Measurements from ENCODE around the gene UBE2H. TPM values are rescaled to one million over a fixed set of nuclear protein-coding genes. Genes with fewer than 3 reads are reported as not detected.
A peak's percentile ranks its signal among the peaks of the same experiment; 100 is the strongest.
"Not testable (repeated sequence)": the region's sequence is repeated elsewhere in the genome, so short reads cannot be mapped to it uniquely, and the experiment has no call there.

The UBE2H gene
- 37.4 and 40.5 TPM in 2 replicates for total RNA-seq (2014; rRNA removed; shearing (Covaris generic))
- 71.1 and 85.0 TPM in 2 replicates for polyA plus RNA-seq (2015; cell fraction: cytosol; rRNA removed)
- 43.6 and 48.0 TPM in 2 replicates for polyA plus RNA-seq (2015; cell fraction: nucleus; rRNA removed)

DNA sequence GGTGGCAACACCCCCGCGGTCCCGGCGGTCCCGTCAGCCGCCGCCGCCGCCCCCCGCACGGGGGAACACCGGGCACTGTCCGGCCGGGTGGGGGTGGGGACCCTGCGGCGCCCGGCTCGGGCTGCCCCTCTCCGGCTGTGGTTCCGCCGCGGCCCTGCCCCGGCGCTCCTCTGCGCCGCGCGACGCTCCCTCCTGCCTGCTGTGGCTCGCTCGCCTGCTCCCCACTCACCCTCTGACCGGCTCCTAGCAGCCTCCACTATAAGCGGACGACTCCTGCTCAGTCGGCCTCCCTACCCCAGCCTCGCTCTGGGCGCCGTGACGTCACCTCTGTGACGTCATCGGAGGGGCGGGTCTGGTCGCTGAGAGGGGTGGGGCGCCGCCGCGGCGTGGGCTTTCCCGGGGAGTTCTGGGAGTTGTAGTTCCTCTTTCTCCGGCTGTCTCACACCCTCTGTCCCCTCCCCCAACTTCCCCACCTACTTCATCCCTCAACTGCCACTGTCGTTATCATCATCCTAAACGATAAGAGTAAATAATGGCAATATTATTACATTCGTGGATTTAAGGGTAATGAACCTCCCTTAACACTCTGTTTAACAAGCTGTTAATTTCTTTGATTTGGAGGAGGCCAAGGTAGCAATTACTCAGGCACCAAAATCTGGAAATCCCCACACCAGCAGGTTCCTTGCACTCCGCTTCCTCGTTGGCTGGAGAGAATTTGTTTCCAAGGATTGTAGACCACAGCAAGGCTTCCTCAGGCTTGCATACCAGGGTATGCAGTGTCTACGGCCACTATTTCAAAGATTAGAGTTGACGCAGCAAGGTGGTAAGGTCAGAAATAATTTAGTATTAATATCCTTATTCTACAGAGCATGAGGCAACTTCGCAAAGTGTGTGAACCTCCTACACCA, at the start of gene UBE2H:
UBE2H (minus strand) TSS at position 308 of the 908 bp plus-strand sequence. CDS start 405 bp downstream, outside the sequence.
- peak; percentile 93 for DNase-seq (ENCODE audit: low read depth, low spot score)
- in situ Hi-C loops (cut with HindIII; ENCODE audit: low pct_unique_long_range_greater_than_20kb, low sequenced_read_pairs): no loop called here

DNA sequence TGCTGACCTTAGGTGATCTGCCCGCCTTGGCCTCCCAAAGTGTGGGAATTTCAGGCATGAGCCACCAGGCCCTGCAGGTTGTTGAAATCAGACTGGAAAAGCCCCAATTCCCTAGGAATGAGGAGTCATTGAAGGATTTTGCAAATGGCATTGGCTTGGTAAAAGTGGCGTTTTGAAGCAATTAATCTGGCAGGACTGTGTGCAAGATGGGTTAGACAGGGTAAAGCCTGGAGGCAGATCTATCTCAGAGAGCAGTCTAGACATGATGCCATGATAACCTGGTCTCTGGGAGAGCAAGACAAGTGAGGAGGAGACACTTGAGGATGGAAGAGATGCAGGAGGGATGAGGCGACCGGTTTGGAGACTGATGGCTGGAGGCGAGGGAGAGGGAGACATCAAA, 45.7 kb upstream of the UBE2H start:
- DNase-seq (ENCODE audit: low read depth, low spot score): no peak
- in situ Hi-C loops (cut with HindIII; ENCODE audit: low pct_unique_long_range_greater_than_20kb, low sequenced_read_pairs): no loop called here

DNA sequence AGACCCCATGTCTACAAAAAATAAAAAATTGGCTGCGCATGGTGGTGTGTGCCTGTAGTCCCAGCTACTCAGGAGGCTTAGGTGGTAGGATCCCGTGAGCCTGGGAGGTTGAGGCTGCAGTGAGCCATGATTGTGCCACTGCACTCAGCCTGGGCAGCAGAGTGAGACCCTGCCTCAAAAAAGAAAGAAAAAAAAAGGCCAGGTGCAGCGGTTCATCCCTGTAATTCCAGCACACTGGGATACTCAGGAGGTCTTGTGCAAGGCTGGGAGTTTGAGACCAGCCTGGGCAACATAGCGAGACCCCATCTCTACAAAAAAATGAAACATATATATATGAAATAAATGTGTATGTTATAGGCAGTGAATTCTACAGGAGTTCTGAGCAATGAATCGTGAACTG, 44.5 kb upstream of the UBE2H start:
- DNase-seq (ENCODE audit: low read depth, low spot score): no peak
- in situ Hi-C loops (cut with HindIII; ENCODE audit: low pct_unique_long_range_greater_than_20kb, low sequenced_read_pairs): no loop called here

DNA sequence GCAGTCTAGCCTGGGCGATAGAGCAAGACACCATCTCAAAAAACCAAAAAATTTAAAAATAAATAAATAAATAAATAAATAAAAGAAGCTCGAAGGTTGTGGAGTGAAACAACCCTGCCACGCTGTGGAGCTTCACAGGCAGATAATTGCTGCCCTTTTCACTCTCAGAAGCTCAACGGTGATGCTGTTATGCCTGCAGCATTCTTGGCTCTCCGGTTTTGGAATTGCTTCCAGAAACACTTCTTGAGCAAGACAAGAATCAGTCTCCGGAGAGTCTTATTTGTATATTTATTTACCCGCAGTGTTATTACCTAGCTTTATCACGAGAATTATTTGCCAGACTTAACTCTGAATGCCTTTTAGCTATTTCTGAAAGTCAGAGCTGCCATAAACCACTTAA, 40.5 kb upstream of the UBE2H start:
- in situ Hi-C loops (cut with HindIII; ENCODE audit: low pct_unique_long_range_greater_than_20kb, low sequenced_read_pairs): no loop called here
- peak; percentile 31 for DNase-seq (ENCODE audit: low read depth, low spot score)

DNA sequence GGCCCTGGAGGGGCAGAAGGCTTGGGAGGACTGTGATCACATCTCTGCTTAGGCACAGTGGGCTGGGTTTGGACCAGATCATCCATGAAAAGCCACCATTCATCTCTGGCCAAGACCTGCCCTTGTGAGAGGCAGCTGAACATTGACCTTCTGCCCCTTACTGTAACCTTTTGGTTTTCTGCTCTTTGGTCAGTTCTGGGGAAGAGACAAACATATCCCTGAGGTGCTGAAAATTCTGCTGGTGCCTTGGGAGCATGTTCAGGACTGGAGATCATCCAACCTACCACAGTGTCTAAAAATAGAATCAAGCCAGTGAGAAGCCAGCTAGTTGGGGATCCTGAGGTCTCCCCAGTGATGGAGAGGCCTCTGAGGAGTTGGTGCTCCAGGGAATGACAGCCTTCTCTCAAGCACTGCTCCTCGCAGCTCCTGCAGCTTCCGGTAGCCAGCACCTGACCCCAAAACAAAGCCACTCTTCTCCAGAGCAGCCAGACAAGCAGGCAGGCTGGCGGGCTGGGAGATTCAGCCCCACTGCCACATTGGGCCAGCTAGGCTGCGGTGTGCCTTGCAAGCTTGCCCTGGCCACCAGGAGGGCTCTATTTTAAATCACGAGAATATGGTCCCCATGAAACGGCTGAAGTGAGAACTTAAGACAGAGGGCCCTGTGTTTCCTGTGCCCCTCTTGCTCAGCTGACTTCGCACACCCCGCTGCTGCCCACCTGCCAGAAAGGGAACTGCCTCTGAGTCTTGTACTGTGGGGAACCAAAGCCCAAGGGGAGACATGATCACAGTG, 37.8 kb upstream of the UBE2H start:
- peak; percentile 96 for DNase-seq (ENCODE audit: low read depth, low spot score)

DNA sequence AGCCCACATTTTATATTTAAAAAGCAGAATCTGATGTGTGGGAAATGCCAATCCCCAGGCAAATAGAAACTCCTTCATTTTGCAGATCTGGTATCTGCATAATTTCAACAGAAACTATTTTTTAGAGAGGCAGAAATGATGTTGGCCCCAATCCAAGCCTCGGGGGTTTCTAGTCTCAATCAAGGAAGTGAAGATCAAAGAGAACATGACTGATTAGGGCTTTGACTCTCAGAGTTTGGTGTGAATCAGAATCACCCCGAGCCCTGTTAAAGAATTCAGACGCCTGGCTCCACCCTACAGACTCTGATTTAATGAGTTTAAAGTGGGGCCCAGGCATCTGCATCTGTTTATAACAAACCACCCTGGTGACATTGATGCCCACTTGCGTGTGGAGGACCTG, 36.7 kb upstream of the UBE2H start:
- in situ Hi-C loops (cut with HindIII; ENCODE audit: low pct_unique_long_range_greater_than_20kb, low sequenced_read_pairs): no loop called here
- peak; percentile 56 for DNase-seq (ENCODE audit: low read depth, low spot score)

More for the DNA sequence above, 37.8 kb upstream of the UBE2H start:
- in situ Hi-C loops (cut with HindIII; ENCODE audit: low pct_unique_long_range_greater_than_20kb, low sequenced_read_pairs): no loop called here

DNA sequence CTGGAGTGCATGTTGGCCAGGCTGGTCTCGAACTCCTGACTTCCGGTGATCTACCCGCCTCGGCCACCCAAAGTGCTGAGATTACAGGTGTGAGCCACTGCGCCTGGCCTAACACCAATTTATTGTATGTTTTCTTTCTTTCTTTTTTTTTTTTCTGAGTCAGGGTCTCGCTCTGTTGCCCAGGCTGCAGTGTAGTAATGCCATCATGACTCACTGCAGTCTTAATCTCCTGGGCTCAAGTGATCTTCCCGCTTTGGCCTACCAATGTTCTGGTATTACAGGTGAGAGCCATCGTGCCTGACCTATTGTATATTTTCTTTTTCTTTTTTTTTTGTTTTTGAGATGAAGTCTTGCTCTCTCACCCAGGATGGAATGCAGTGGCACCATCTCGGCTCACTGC, 33.8 kb upstream of the UBE2H start:
- in situ Hi-C loops (cut with HindIII; ENCODE audit: low pct_unique_long_range_greater_than_20kb, low sequenced_read_pairs): no loop called here
- no peak for DNase-seq (ENCODE audit: low read depth, low spot score)

DNA sequence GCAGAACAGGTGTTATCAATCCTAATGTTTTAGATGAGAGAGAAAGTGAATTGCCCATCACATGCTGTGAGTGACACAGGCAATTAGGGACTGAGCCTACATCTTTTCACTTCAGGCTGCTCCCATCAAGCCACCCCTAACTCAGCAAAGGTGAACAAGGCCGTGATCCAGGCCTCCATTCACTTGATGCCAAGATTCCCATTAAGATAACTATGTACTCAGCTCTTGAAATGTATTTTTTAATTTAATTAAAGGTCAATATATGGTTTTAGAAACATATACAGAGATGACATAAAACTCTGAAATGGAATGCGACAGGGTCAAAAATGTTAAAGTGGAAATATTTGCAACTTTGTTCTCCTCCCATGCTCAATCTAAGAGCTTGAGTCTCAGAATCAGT, 27.9 kb upstream of the UBE2H start:
- no peak for DNase-seq (ENCODE audit: low read depth, low spot score)
- in situ Hi-C loops (cut with HindIII; ENCODE audit: low pct_unique_long_range_greater_than_20kb, low sequenced_read_pairs): no loop called here

DNA sequence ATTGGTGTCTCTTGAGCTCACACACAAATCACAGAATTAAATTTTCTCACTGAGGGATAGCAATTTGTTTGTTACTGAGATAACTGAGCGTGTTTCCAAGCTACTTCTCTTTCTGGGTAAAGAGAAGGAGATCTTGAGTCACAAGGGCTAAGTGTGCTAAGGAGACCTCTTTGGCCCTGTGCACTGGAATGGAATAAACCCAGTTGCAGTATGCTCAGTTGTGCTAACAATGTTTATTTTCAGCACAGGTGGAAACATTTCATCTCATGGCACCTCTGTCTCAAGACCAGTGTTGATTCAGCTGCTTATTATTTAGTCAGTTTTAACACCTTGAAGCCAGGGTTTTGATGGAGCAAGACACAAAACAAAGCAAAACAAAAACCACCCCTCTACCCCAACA, 22.5 kb upstream of the UBE2H start:
- in situ Hi-C loops (cut with HindIII; ENCODE audit: low pct_unique_long_range_greater_than_20kb, low sequenced_read_pairs): no loop called here
- DNase-seq (ENCODE audit: low read depth, low spot score): no peak

DNA sequence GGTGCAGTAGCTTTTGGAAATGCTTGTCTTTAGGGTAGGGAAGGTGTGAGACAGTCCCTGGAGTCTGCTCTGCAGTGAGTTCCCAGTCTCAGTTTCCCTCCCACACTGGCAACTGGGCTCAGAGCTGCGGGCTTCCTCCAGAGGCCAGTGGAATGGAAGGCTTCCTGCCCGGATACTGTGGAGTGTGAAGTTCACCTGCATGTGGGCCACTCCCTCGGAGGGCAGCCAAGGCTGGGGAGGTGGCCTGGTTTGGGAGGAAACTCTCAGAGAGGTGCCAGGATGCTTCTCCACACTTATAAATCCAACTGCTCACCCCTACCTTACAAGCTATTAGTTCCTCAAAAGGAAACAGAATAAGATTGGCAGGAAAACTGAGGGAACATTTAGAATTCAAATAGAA, 18.1 kb upstream of the UBE2H start:
- in situ Hi-C loops (cut with HindIII; ENCODE audit: low pct_unique_long_range_greater_than_20kb, low sequenced_read_pairs): no loop called here

DNA sequence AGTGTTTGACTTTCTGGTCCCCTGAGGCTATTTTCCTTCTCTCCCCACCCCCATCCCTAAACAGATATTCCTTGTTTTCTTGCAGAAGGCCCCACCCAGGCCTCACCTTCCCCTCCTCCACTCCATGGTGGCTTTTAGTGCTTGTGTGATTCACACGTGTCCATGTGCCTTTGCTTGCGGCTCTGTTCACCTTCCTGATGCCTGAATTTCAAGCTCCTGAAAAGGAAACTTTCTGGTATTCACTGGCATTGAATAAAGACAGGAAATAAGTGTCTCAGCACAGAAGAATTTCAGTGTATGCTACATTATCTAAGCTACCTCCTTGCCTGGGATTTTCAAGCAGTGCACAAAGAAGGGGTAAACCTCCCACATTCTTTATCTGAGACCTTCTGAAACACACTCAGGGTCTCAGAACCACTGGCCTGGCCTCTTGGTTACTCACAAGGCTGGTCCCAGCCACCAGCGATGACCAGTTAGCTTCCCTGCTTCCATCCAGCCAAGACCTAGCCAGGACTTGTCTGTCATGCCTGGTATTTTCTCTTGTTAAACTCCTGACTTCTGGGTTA, 17.2 kb upstream of the UBE2H start:
- in situ Hi-C loops (cut with HindIII; ENCODE audit: low pct_unique_long_range_greater_than_20kb, low sequenced_read_pairs): no loop called here
- DNase-seq (ENCODE audit: low read depth, low spot score): peak; percentile 95

More for the DNA sequence above, 18.1 kb upstream of the UBE2H start:
- DNase-seq (ENCODE audit: low read depth, low spot score): no peak

DNA sequence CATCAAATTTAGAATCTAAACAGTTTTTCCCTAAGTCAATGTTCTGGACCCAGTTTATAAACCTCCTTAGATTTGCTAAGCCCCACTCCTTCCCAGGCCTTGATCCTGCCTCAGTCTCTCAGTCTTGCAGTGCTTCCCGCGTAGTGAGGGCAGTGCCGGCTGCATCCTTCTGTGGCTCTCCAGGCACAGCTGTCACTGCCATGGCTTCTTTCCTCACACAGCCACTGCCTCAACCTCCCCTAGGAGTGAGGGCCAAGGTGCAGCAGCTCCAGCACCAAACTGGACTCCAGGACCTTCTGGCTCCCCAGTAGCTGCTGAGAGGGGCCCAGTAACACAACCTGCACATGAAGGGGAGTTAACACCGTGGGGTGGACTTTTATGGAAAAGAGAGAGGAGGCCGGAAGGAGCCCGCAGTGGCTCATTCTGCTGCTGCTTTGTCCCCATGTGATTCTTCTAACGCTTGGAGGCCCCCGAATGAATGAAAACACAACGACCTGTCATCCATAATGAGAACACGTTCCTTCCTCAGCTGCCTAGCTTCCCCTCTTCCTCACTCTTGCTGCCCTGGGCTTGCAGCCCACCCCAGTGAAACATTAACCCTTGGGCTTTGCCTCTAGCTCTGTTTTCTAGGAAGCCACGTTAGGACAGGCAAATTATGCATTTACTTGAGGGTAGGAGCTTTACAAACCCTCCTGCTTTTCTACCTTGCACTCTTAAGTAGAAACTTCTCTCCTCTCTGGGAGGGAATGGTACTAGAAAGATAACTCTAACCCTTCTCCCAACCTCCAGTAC, 16.0 kb upstream of the UBE2H start:
- no peak for DNase-seq (ENCODE audit: low read depth, low spot score)
- in situ Hi-C loops (cut with HindIII; ENCODE audit: low pct_unique_long_range_greater_than_20kb, low sequenced_read_pairs): no loop called here

DNA sequence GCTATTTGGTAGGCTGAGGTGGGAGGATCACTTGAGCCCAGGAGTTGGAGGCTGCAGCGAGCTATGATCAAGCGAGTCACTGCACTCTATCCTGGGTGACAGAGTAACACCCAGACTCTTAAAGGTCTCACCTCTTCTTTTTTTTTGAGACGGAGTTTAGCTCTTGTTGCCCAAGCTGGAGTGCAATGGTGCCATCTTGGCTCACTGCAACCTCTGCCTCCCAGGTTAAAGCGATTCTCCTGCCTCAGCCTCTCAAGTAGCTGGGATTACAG, 7.4 kb upstream of the UBE2H start:
- in situ Hi-C loops (cut with HindIII; ENCODE audit: low pct_unique_long_range_greater_than_20kb, low sequenced_read_pairs): not testable (repeated sequence)

DNA sequence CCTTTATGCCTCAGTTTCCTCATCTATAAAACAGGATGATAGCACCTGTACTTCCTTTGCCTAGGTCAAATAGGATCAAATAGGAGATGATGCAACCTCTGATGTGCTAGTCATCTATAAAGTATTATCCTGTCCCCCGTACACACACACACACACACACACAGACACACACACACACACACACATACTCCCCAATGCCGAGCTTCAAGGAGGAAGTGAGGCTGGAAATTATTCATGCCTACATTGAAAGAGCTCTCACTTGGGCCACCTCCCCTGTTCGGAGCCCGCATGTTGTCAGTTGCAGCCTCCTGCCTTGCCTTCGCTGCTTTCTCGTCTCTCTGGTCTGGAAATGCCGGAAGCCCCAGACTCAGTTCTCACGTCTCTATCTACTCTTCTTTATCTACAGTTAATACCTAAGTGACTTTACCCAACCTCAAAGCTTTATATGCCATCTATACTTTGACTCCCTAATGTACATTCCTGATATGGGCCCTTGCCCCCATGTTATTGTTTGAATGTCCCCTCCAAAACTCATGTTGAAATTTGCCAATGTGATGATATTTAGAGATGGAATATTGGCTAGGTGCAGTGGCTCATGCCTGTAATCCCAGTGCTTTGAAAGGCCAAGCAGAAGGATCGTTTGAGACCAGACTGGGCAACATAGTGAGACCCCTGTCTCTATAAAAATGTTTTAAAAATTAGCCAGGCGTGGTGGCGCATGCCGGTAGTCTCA, 6.9 kb upstream of the UBE2H start:
- in situ Hi-C loops (cut with HindIII; ENCODE audit: low pct_unique_long_range_greater_than_20kb, low sequenced_read_pairs): no loop called here
- no peak for DNase-seq (ENCODE audit: low read depth, low spot score)

More for the DNA sequence above, 7.4 kb upstream of the UBE2H start:
- DNase-seq (ENCODE audit: low read depth, low spot score): not testable (repeated sequence)

DNA sequence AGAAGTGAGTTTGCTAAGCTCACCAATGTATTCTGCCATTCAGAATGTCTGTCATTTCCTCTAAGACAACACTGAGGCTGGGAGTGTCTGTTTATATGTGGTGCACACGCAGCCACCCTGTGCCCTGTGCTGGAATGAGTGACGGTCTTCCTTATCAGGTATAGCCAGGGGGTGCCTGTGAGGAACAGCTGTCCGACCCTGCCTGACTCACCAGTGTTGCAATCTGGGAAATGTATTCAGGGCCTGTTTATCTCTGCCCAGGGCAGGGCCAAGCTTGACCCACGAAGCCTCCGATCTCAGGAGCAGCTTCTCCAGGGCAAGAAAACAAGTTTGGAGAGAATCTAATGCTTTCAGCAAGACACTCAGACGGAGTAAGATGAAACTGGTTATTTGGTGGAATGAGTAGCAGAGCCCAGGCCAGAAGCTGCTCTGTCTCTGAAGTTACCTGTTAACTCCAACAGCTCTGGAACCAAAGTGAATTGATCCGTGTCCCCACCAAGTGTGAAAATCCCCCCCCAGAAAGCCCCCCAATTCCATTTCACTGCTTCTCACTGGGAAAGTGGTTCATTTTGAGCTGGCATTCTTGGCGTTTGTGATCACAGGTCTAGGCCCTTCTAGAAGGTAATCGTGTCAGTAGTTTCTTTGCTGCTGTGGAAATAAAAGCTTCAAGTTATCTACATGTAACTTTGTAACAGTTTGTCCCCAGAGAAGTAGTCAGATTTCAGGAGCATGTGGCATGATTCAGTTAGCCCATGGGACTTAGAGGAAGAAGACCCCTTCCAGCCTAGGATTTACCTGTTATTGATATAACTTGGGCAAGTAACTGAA, 6.1 kb upstream of the UBE2H start:
- in situ Hi-C loops (cut with HindIII; ENCODE audit: low pct_unique_long_range_greater_than_20kb, low sequenced_read_pairs): no loop called here
- peak; percentile 46 for DNase-seq (ENCODE audit: low read depth, low spot score)

DNA sequence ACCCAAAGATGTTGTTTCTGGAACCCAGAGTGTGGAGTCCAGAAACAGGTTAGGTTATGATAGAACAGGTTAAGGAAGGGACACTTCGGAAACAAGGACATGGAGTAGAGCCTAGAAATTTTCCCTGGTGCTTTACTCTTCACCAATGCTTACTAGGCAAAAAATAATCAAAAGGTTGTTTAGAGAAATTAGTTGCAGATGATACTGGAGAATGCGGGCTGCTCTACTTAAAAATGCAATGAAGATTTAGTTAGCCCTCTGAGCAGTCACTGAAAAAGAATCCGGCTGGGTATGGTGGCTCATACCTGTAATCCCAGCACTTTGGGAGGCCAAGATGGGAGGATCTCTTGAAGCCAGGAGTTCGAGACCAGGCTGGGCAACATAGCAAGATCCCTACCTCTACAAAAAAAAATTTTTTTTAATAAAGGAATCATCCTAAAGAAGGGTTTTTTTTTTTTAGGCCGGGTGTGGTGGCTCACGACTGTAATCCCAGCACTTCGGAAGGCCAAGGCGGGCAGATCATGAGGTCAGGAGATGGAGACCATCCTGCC, 3.3 kb upstream of the UBE2H start:
- in situ Hi-C loops (cut with HindIII; ENCODE audit: low pct_unique_long_range_greater_than_20kb, low sequenced_read_pairs): no loop called here
- DNase-seq (ENCODE audit: low read depth, low spot score): no peak
